ENCODE measurements around the gene SERINC3. TPM values are rescaled to one million over a fixed set of nuclear protein-coding genes. Genes with fewer than 3 reads are reported as not detected.
A peak's percentile ranks its signal among the peaks of the same experiment; 100 is the strongest.

The SERINC3 gene
- total RNA-seq, 1 donor from 2014 or later, result 50.4 TPM

- ATAC-seq (no peak), DNase-seq (ENCODE audit: low spot score) (no peak)
Observed at GRCh38 chr20:44533928-44534327, 12.1 kb upstream of the SERINC3 start.

GRCh38 chr20:44532981-44533331 is 11.1 kb upstream of the SERINC3 start:
- no peak for ATAC-seq
- DNase-seq (ENCODE audit: low spot score), result no peak

DNA sequence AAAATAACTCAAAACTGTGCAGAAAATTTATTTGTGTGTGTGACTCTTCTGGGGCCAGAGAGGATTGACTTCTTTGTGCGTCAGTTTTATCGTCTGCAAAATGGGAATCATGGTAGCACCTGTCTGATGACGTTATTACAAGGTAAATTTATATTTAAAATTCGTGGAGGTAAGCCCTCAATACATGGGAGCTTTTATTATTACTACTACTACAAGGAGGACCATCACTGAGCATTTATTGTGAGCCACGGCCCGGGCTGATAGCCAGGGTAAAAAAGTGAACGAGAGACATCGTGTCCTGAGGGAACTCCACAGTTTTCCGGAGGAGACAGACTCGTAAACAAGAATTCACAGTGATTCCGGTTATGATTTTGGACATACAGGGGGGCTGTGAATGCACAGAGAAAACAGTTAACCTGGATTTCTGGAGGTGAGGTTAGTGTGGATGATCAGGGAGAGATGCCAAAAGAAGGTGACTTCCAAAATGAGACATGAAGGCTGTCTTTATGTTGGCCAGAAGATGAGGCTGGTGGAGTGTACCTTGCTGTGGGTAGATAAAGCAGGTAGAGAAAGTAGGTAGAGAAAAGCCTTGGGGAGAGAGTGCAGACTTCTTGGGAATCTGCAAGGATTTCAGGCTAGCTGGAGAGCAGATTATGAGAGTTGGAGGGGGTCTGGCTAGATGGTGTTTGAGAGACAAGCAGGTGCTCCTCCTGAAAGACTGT is 10.6 kb upstream of the SERINC3 start:
- ATAC-seq (peak; percentile 39), DNase-seq (ENCODE audit: low spot score) (no peak)

DNA sequence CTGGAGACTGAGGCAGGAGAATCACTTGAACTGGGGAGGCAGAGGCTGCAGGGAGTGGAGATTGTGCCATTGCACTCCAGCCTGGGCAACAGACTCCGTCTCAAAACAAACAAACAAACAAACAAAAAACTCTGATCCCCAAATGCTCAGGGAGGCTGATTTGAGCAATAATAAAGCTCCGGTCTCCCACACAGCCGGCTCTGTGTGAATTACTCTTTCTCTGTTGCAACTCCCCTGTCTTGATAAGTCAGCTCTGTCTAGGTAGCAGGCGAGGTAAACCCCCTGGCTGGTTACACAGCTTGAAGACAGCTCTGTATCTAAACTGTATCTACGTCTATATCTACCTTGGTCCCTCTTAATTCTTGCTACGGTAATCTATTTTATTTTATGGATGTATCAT is 6.4 kb upstream of the SERINC3 start:
- ATAC-seq (no peak), DNase-seq (ENCODE audit: low spot score) (no peak)

DNA sequence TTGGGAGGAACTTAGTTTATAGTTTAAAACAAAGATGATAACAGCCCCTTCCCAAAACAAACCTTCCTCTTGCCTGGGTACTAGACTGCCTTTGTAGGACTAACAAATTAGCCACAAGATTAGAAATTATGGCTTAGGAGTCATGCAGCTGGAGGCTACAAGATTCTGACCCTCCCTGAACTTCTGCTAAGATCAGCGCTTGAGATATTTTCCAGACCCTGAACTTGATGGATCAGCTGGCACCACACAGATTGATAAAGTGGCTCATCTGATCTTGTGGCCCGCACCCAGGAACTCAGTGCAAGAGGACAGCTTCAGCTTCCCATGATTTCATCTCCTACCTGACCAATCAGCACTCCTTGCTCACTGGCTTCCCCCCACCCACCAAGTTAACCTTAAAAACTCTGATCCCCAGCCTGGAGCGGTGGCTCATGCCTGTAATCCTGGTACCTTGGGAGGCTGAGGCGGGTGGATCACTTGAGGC is 5.9 kb upstream of the SERINC3 start:
- DNase-seq (ENCODE audit: low spot score) (no peak), ATAC-seq (no peak)

- DNase-seq (ENCODE audit: low spot score), result no peak
- ATAC-seq, result no peak
Observed at GRCh38 chr20:44526129-44526528, 4.3 kb upstream of the SERINC3 start.

- ATAC-seq (no peak), DNase-seq (ENCODE audit: low spot score) (no peak)
Observed at GRCh38 chr20:44523746-44524145, 1.9 kb upstream of the SERINC3 start.

- DNase-seq (ENCODE audit: low spot score) (no peak), ATAC-seq (no peak)
Observed at GRCh38 chr20:44522841-44523240, 971 bp upstream of the SERINC3 start.

DNA sequence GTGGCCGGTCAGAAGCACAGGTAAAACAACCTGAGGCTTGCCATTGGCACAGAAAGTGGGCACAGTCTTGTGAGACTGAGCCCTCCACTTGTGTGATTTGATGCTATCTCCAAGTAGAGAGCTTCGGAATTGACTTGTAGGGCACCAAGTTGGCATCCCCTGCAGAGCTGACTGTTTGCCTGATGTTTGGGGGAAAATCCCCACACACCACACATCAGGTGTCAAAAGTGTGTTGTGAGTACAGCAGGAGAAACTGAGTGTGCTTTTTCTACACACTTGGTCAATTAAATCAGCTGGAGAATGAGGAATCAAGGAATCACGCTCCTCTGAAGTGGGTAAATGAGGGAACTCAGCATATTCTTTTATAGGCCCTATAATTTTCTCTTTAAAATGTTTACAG is 989 bp downstream of the SERINC3 start:
- ATAC-seq (no peak), DNase-seq (ENCODE audit: low spot score) (no peak)

GRCh38 chr20:44518248-44518647 is 3.6 kb downstream of the SERINC3 start:
- ATAC-seq, result no peak
- no peak for DNase-seq (ENCODE audit: low spot score)

GRCh38 chr20:44517454-44517853 is 4.4 kb downstream of the SERINC3 start:
- ATAC-seq (no peak), DNase-seq (ENCODE audit: low spot score) (no peak)

DNA sequence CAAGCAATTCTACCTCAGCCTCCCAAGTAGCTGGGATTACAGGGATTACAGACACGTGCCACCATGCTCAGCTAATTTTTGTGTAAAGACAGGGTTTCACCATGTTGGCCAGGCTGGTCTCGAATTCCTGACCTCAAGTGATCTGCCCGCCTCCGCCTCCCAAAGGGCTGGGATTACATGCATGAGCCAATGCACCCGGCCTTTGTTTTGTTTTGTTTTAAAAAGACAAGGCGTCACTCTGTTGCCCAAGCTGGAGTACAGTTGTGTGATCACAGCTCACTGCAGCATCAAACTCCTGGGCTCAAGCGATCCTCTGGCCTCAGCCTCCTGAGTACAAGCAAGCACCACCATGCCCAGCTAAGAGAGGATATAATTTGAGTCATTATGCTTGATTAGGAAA is 5.4 kb downstream of the SERINC3 start:
- ATAC-seq (peak; percentile 42), DNase-seq (ENCODE audit: low spot score) (no peak)

DNA sequence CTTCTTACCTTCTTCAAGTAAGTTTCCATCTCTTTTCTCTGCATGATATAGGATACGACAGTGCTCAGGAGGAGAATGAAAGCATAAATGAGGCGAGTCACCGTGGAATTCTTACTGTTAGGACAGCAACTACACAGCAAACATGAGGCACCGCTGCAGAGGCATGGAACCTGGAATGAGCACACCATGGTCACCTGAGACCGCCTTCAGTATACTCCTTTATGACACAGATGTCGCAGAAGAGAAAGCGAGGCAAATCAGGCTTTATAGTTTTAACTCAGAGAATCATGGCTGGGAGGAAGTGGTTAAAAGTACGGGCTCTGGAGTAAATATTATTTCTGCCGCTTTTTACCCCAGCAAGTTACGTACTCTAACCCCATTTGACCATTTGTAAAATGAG is 8.0 kb downstream of the SERINC3 start:
- DNase-seq (ENCODE audit: low spot score) (no peak), ATAC-seq (no peak)

DNA sequence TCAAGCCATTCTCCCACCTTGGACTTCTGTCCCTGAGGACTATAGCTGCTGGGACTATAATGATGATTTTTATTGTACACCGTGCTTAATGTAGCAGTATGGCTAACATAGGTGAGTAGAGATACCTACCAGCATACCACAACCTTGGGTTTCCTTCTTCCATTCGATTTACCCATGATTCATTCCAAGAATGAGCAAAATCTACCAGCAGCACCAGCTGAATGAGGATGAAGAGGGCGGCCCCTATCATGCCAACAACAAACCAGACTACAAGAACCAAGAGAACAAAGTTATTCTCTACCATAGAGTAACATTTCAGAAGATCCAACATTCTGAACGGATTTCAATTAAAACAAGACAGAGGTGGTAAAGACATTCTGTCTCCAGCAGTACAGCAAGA is 12.1 kb downstream of the SERINC3 start:
- no peak for ATAC-seq
- DNase-seq (ENCODE audit: low spot score), result no peak

GRCh38 chr20:44504402-44505307 is 17.2 kb downstream of the SERINC3 start:
- DNase-seq (ENCODE audit: low spot score), result no peak
- ATAC-seq, result no peak

- DNase-seq (ENCODE audit: low spot score) (no peak), ATAC-seq (no peak)
Observed at GRCh38 chr20:44502968-44503367, 18.9 kb downstream of the SERINC3 start.

DNA sequence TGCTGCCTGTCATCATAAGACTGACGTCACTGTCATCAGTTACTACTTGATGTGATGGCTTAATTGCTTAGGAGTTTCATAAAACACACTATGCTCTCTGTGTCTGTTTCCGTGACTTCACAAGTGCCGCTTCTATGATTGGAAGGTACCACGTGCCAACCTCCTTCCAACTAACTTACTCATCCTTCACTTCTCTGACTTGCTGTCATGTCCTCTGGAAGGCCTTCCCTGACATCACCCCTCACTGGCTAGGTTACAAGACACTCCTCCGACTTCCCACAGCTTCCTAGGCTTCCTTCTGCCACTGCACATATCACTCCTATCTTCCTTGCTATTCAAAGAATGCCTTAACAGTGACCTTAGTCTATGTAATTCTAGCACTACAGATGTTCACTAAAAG is 20.4 kb downstream of the SERINC3 start:
- no peak for ATAC-seq
- DNase-seq (ENCODE audit: low spot score), result no peak

DNA sequence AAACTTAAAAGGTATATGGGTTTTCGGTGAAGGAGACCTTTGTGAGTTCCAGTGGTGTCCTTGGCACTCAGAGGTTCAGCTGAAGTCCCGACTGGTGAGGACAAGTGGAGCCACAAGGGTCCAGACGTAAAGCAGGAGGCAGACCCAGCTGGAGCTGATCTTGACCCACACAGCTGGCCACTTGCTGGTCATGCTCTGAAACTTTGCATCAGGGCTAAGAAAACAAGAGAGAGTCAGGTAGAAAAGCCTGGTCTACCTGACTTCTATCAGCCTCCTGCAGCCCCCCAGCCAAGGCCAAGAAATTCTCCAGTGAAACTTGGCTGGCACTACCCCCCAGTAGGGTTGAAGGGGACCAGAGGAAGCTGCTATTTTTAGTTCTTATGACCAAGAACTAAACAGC is 21.6 kb downstream of the SERINC3 start:
- no peak for ATAC-seq
- no peak for DNase-seq (ENCODE audit: low spot score)

GRCh38 chr20:44497761-44498160 is 24.1 kb downstream of the SERINC3 start:
- ATAC-seq (no peak), DNase-seq (ENCODE audit: low spot score) (no peak)

DNA sequence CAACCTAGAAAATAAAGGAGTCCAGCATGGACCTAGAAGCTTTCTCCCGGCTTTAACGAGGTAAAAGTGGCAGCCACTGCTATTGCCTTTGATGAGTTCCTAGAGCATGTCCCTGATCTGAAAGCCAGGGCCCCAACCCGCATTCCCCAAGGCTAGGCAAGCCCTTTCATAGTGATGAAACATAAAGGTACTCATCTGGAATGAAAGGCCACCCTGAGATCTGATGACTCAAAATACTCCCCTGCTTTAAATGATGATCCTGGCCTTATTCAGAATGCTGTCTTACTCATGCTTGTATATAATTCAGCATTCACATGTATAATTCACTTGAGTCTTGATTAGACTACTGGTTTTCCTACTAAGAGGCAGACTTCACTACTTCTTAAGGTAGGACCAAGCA is 24.9 kb downstream of the SERINC3 start:
- no peak for ATAC-seq
- DNase-seq (ENCODE audit: low spot score), result no peak

GRCh38 chr20:44495802-44496481 is 25.9 kb downstream of the SERINC3 start:
- ATAC-seq (peak; percentile 23), DNase-seq (ENCODE audit: low spot score) (no peak)

DNA sequence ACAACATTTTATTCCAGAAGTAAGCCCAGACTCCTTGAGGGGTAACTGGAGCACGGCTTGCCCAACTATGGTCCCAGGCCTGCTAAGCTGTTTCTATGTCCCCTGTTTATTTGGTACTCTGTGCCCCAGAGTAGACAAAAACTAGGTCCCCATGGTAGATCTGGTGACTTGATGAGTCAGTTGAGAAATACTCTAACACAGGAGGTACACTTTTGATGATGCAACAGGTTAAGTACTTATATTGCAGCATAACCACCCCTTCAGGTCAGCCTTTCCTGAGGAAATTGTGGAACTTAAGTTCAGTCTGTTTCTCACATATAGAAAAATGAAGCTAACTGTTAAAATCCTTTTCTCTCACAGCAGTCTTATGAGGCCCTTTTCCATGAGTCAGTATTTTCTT is 26.6 kb downstream of the SERINC3 start:
- ATAC-seq (peak; percentile 54), DNase-seq (ENCODE audit: low spot score) (no peak)
